PFSK-1 (cell line): Measurements from ENCODE around the gene SH3TC1.

Experiments used
- FOXP2 ChIP-seq: optimal IDR thresholded peaks from 2 replicates; pipeline ENCODE3; 2011; ENCODE audit warnings: borderline replicate concordance, control low read depth, inconsistent platforms; ENCODE audit not compliant: insufficient read depth; ENCODE audit errors: extremely low read length, extremely low read depth
- POLR2AphosphoS5 ChIP-seq: IDR thresholded peaks from 2 replicates; pipeline ENCODE4 v1.6.1; 2012; ENCODE audit warnings: low read depth, mild to moderate bottlenecking, control low read depth, low read length, moderate library complexity
- REST ChIP-seq, 2 experiments: IDR thresholded peaks; 2 replicates each; pipeline versions ENCODE4 v1.6.1 to v1.8.0; 2011 to 2012; ENCODE audit warnings: low read depth in 2 of 2, low read length in 2 of 2, control low read depth in 1 of 2, inconsistent platforms in 1 of 2, mild to moderate bottlenecking in 1 of 2, moderate library complexity in 1 of 2; ENCODE audit not compliant: insufficient read depth in 1 of 2
- SIN3A ChIP-seq: IDR thresholded peaks from 2 replicates; pipeline ENCODE4 v1.6.1; 2012; ENCODE audit warnings: mild to moderate bottlenecking, low read length, moderate library complexity, borderline replicate concordance; ENCODE audit not compliant: insufficient read depth
- TAF1 ChIP-seq: IDR thresholded peaks from 2 replicates; pipeline ENCODE4 v1.6.1; 2012; ENCODE audit warnings: low read length, control low read depth, borderline replicate concordance; ENCODE audit not compliant: insufficient read depth

The SH3TC1 gene

DNA sequence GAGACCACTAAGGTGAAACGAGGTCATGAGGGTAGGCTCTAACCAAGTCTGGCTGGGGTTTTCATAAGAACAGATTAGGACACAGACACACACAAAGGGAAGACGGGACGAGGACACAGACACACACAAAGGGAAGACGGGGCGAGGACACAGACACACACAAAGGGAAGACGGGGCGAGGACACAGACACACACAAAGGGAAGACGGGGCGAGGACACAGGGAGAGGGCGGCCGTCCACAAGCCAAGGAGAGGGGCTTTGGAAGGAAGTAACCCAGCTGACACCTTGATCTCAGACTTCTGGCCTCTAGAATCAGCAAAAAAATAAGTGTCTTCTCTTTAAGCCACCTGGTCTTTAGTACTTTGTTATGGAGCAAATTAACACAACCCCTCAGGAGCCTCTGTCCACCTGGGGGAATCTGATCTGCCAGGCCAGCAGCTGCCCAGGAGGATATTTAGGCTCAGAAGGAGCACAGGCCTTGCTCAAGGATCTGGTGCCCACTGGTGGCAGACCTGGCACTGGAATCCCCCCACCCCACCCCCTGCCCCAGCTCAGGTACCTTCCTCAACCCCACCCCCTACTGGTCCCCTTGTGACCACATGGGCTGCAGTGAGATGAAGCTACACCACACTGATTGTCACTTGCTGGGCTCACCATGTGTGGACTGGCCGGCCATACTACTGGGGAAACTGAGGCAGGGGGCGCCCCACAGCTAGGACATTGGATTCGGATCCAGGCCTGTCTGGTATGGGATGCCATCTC lies 43.2 kb upstream of the SH3TC1 start:
- TF ChIP-seq POLR2AphosphoS5 (no peak), SIN3A (no peak), REST (IDR thresholded peaks at IDR 0.05; ENCODE audit: insufficient read depth in 1 of 2, low read depth in 2 of 2, low read length in 2 of 2) (no peak), TAF1 (no peak), FOXP2 (no peak)

DNA sequence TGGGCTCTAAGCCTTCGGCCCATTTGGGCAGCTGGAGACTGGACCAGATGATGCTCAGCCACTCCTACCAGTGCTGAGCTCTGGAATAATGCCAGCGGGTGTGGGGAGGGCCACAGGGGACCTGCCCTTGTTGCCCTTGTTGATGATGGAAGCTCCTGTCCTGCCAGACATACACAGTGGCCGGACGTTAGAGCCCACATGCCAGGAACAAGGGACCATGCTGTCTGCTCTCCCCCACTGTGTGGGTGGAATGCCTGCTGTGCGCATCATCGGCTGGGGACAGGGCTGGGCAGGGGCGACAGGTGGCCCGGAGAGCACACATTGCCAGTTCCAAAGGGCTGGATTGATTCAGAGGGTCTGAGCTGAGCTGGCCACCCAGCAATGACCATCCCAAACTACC lies 42.5 kb upstream of the SH3TC1 start:
- TF ChIP-seq TAF1 (no peak), POLR2AphosphoS5 (no peak)

- TF ChIP-seq REST (IDR thresholded peaks at IDR 0.05; ENCODE audit: insufficient read depth in 1 of 2, low read depth in 2 of 2, low read length in 2 of 2) (no peak), SIN3A (no peak), TAF1 (no peak)
These were observed 41.6 kb upstream of the SH3TC1 start for GRCh38 chr4:8157496-8157895.

- no peak for TF ChIP-seq FOXP2
- TF ChIP-seq REST (IDR thresholded peaks at IDR 0.05; ENCODE audit: insufficient read depth in 1 of 2, low read depth in 2 of 2, low read length in 2 of 2): no peak
- no peak for TF ChIP-seq TAF1
- no peak for TF ChIP-seq POLR2AphosphoS5
- no peak for TF ChIP-seq SIN3A
These were observed 41.0 kb upstream of the SH3TC1 start for GRCh38 chr4:8157944-8158709.

DNA sequence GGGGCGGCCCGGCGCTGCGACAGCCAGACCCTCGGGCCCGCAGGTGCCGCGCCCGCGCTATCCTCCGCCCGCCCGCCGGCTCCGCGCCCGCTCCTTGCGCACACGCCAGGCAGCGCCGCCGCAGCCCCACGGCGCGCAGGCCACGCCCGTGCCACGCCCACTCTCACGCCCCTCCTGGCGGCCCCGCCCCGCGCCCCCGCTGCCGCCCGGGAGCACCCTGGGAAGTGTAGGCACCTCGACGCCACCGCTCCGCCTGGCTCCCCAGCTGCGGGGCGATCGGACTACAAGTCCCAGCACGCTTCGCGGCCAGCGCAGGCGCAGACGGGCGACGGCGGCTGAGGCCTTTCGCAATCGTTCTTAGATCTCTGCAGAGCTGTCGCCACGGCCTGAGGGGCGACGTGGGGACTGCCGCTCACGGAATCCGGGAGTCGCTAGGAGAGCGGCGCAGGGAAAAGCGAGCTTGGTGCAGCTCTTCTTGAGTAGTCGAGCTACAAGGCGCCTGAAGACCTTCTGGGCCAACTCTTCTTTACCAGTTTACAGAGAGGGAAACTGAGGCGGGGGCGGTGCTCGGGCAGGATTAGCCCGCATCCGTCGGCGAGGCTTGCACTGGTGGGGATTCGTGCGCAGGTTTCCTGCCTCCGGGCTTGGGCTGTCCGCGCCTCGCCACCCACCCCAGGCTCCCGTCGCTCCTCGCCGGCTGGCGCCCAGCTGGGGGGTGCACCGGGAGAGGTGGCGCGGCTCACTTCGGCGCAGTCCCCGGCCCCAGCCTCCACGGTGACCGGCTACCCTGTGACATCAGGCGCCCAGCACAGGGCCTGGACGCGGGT lies 40.2 kb upstream of the SH3TC1 start, which contains the start of gene ABLIM2:
TSS of gene ABLIM2 (minus strand) at position 104 of the 827 bp plus-strand sequence. CDS start 124 bp downstream, outside the sequence.
- TF ChIP-seq SIN3A (no peak), POLR2AphosphoS5 (peak; percentile 89; the same call in 1 of the 2 replicates)
